Fibroblast of skin of back (primary cell): Measurements from ENCODE around the gene SAMD10.
"Not testable (repeated sequence)": the region's sequence is repeated elsewhere in the genome, so short reads cannot be mapped to it uniquely, and the experiment has no call there.

Experiments
- DNase-seq: peaks from one replicate; pipeline ENCODE4 v3.0.0-alpha.2; 2013

Gene SAMD10

GRCh38 chr20:63940472-63941266 lies 38.8 kb downstream of the SAMD10 start:
- DNase-seq = no peak

- DNase-seq = no peak
Measured at GRCh38 chr20:63940071-63940471, 39.4 kb downstream of the SAMD10 start.

- no peak for DNase-seq
Measured at GRCh38 chr20:63939061-63939935, 40.1 kb downstream of the SAMD10 start.

GRCh38 chr20:63937596-63937995 lies 41.8 kb downstream of the SAMD10 start:
- no peak for DNase-seq

- DNase-seq = no peak
Measured at GRCh38 chr20:63935447-63935846, 44.0 kb downstream of the SAMD10 start.

- DNase-seq = no peak
Measured at GRCh38 chr20:63934271-63935068, 45.0 kb downstream of the SAMD10 start.

GRCh38 chr20:63933646-63934045 lies 45.8 kb downstream of the SAMD10 start:
- no peak for DNase-seq

GRCh38 chr20:63932606-63933160 lies 46.8 kb downstream of the SAMD10 start:
- DNase-seq = no peak

GRCh38 chr20:63931735-63932134 lies 47.7 kb downstream of the SAMD10 start:
- no peak for DNase-seq

GRCh38 chr20:63930971-63931553 lies 48.4 kb downstream of the SAMD10 start:
- no peak for DNase-seq

- DNase-seq = not testable (repeated sequence)
Measured at GRCh38 chr20:63929473-63929883, 50.0 kb downstream of the SAMD10 start.

GRCh38 chr20:63929071-63929470 lies 50.4 kb downstream of the SAMD10 start:
- DNase-seq = no peak

GRCh38 chr20:63926298-63926697 lies 53.1 kb downstream of the SAMD10 start:
- DNase-seq = no peak

GRCh38 chr20:63924241-63924640 lies 55.2 kb downstream of the SAMD10 start:
- no peak for DNase-seq
